Ectodermal cell (in vitro differentiated cells): ENCODE data around the gene GPN1.

Source experiments
- H3K27ac ChIP-seq: 2 replicates; pipeline ENCODE4 v1.7.0; 2013; ENCODE audit warnings: mild to moderate bottlenecking, low read depth, low read length; ENCODE audit not compliant: insufficient read depth, poor library complexity, severe bottlenecking
- H3K27me3 ChIP-seq: 2 replicates; pipeline ENCODE4 v1.7.0; 2013; ENCODE audit warnings: mild to moderate bottlenecking, low read length; ENCODE audit not compliant: insufficient read depth, control insufficient read depth, poor library complexity, severe bottlenecking
- H3K36me3 ChIP-seq: one replicate; pipeline ENCODE4 v1.7.0; 2013; ENCODE audit warnings: low read length; ENCODE audit not compliant: control insufficient read depth, insufficient read depth
- H3K4me1 ChIP-seq: one replicate; pipeline ENCODE4 v1.7.0; 2013; ENCODE audit warnings: low read length; ENCODE audit not compliant: control insufficient read depth, insufficient read depth
- H3K4me3 ChIP-seq: 2 replicates; pipeline ENCODE4 v1.7.0; 2013; ENCODE audit warnings: low read depth, low read length, control low read depth; ENCODE audit not compliant: insufficient read depth
- H3K9me3 ChIP-seq: 2 replicates; pipeline ENCODE4 v1.7.0; 2013; ENCODE audit warnings: mild to moderate bottlenecking, low read length, moderate library complexity; ENCODE audit not compliant: control insufficient read depth
- WGBS, 2 experiments: methylation state at CpG; one replicate each; pipeline ENCODE4 v1.1.7; 2013; ENCODE audit warnings: missing lambda C conversion rate in 2 of 2; 5-methylcytosine and 5-hydroxymethylcytosine counted together

GPN1 gene

GRCh38 chr2:27687232-27687631, 58.4 kb downstream of the GPN1 start:
- H3K27ac ChIP-seq, result no peak overlapping the region
- WGBS, 2 experiments, result 86 to 100% methylated on average over 1 of the region's 1 CpG
- no peak overlapping the region for H3K4me3 ChIP-seq
- H3K36me3 ChIP-seq, result peaks cover 15% of the 10 kb centered on the region
- H3K27me3 ChIP-seq, result no peaks in the 10 kb centered on the region
- H3K9me3 ChIP-seq, result no peaks in the 10 kb centered on the region
- H3K4me1 ChIP-seq, result no peaks in the 10 kb centered on the region

GRCh38 chr2:27689424-27689823, 60.6 kb downstream of the GPN1 start:
- Histone ChIP-seq H3K27me3 (no peaks in the 10 kb centered on the region), H3K27ac (no peak overlapping the region), H3K9me3 (no peaks in the 10 kb centered on the region), H3K36me3 (peaks cover 17% of the 10 kb centered on the region), H3K4me3 (no peak overlapping the region), H3K4me1 (no peaks in the 10 kb centered on the region)
- WGBS, 2 experiments, result 97% methylated on average over 2 of the region's 2 CpGs

- H3K36me3 ChIP-seq, result peaks cover 19% of the 10 kb centered on the region
- H3K27me3 ChIP-seq, result no peaks in the 10 kb centered on the region
These were observed 61.2 kb downstream of the GPN1 start for GRCh38 chr2:27690052-27690451.

GRCh38 chr2:27697660-27698059, 68.8 kb downstream of the GPN1 start:
- 100% methylated on average over 1 of the region's 1 CpG for WGBS, 2 experiments
- Histone ChIP-seq H3K27me3 (no peaks in the 10 kb centered on the region), H3K36me3 (peaks cover 10% of the 10 kb centered on the region), H3K27ac (no peak overlapping the region), H3K4me1 (peaks cover 6% of the 10 kb centered on the region), H3K4me3 (no peak overlapping the region), H3K9me3 (no peaks in the 10 kb centered on the region)

More at GRCh38 chr2:27690052-27690451, 61.2 kb downstream of the GPN1 start:
- no peak overlapping the region for H3K27ac ChIP-seq
- H3K9me3 ChIP-seq, result no peaks in the 10 kb centered on the region
- no peak overlapping the region for H3K4me3 ChIP-seq
- H3K4me1 ChIP-seq, result no peaks in the 10 kb centered on the region
